HepG2 (cell line): ENCODE results near the gene DUS1L. TPM values are rescaled to one million over a fixed set of nuclear protein-coding genes. Genes with fewer than 3 reads are reported as not detected.

ENCODE experiments used
- ATAC-seq: fragments of 200-7000 bp; cut with Tn5 transposase; 3 replicates; pipeline ENCODE4 v1.9.1; 2020; ENCODE audit warnings: mild to moderate bottlenecking, moderate library complexity
- BruUV-seq: library from RNA; stranded (reverse); fragments of 400-500 nt; replicated peaks from 2 replicates; lab custom pipeline; 2021; lab: Mats Ljungman, UMichigan
- CTCF ChIA-PET: fragments of 300-600 bp; formaldehyde crosslinking; extraction: SDS; loops from one replicate; lab custom pipeline; 2021; ENCODE audit warnings: low total read pairs, inconsistent platforms, low intra/inter-chr PET ratio; lab: Yijun Ruan, JAX
- POLR2A ChIA-PET: fragments of 350-600 bp; sonication (Branson Sonifier 250); formaldehyde crosslinking; loops from one replicate; lab custom pipeline; 2020; ENCODE audit warnings: antibody characterized with exemption, inconsistent platforms; lab: Yijun Ruan, JAX
- DNase-seq: peaks from one replicate; pipeline ENCODE4 v3.0.0-alpha.2; 2015; ENCODE audit warnings: low spot score
- FAIRE-seq: peaks from 3 replicates; lab custom pipeline; 2011; peaks lifted over from hg19 to GRCh38; lab: Jason Lieb, UNC
- H2AFZ ChIP-seq: one replicate; pipeline ENCODE4 v1.6.1; 2011; ENCODE audit warnings: low read length, inconsistent platforms
- H3K27ac ChIP-seq: fragments of 300-600 bp; 3 replicates; pipeline ENCODE4 v1.8.0; 2011; ENCODE audit warnings: mixed run types, mild to moderate bottlenecking, mixed read lengths, low read length, inconsistent platforms; ENCODE audit not compliant: insufficient read depth; ENCODE audit errors: extremely low read length
- H3K27me3 ChIP-seq, 2 experiments: fragments of 200-600 bp in 1 of 2; 2 replicates in 1 of 2; 3 replicates in 1 of 2; pipeline versions ENCODE4 v1.6.0 to v1.8.0; 2011; ENCODE audit warnings: low read length in 2 of 2, mild to moderate bottlenecking in 2 of 2, moderate library complexity in 2 of 2, inconsistent platforms in 1 of 2; ENCODE audit not compliant: insufficient read depth in 2 of 2, control insufficient read depth in 1 of 2
- H3K36me3 ChIP-seq, 2 experiments: fragments of 200-600 bp in 1 of 2; replicated peaks in 1 of 2; 2 replicates in 1 of 2; 3 replicates in 1 of 2; pipeline versions ENCODE4 v1.5.1 to v1.8.0; 2011; ENCODE audit warnings: low read length in 2 of 2, inconsistent platforms in 1 of 2; ENCODE audit not compliant: insufficient read depth in 2 of 2, control insufficient read depth in 1 of 2
- H3K4me1 ChIP-seq: 2 replicates; pipeline ENCODE4 v1.5.1; 2012; ENCODE audit warnings: low read length, inconsistent platforms; ENCODE audit not compliant: insufficient read depth
- H3K4me2 ChIP-seq: 2 replicates; pipeline ENCODE4 v1.6.0; 2011; ENCODE audit warnings: low read depth, low read length, inconsistent platforms
- H3K4me3 ChIP-seq, 3 experiments: fragments of 200-600 bp in 1 of 3; sonication (generic), shearing (Covaris generic) in 1 of 3; replicated peaks in 1 of 3; 2 replicates each; pipeline ENCODE4 v1.5.1; 2011 to 2016; ENCODE audit warnings: low read length in 3 of 3, inconsistent platforms in 2 of 3, low read depth in 2 of 3, mild to moderate bottlenecking in 2 of 3, control low read depth in 1 of 3, mixed read lengths in 1 of 3; ENCODE audit not compliant: insufficient read depth in 1 of 3
- H3K79me2 ChIP-seq: one replicate; pipeline ENCODE4 v1.6.1; 2011; ENCODE audit warnings: low read length, inconsistent platforms; ENCODE audit not compliant: insufficient read depth
- H3K9ac ChIP-seq: 2 replicates; pipeline ENCODE4 v1.6.0; 2011; ENCODE audit warnings: mild to moderate bottlenecking, low read depth, low read length, inconsistent platforms; ENCODE audit not compliant: insufficient read depth
- H3K9me3 ChIP-seq: 2 replicates; pipeline ENCODE4 v1.5.1; 2012; ENCODE audit warnings: mild to moderate bottlenecking, low read length
- H4K20me1 ChIP-seq: 2 replicates; pipeline ENCODE4 v1.6.0; 2011; ENCODE audit warnings: inconsistent platforms, mild to moderate bottlenecking, low read length, moderate library complexity; ENCODE audit not compliant: insufficient read depth
- ELF1 ChIP-seq: sonication (generic); formaldehyde crosslinking; IDR thresholded peaks from 2 replicates; pipeline ENCODE4 v1.4.0; 2020; ENCODE audit warnings: missing genetic modification reagents
- HOMEZ ChIP-seq: IDR thresholded peaks from 2 replicates; pipeline ENCODE4 v1.6.1; 2016; ENCODE audit warnings: low read depth
- KDM2A ChIP-seq: sonication (generic); formaldehyde crosslinking; IDR thresholded peaks from 2 replicates; pipeline ENCODE4 v1.4.0; 2020; ENCODE audit warnings: low read depth, missing genetic modification reagents, borderline replicate concordance
- MIER3 ChIP-seq: IDR thresholded peaks from 2 replicates; pipeline ENCODE4 v1.6.1; 2016; ENCODE audit warnings: missing compliant biosample characterization, borderline replicate concordance
- MTA1 ChIP-seq: sonication (generic); formaldehyde crosslinking; IDR thresholded peaks from 2 replicates; pipeline ENCODE4 v1.4.0; 2020; ENCODE audit warnings: missing genetic modification reagents, mild to moderate bottlenecking, borderline replicate concordance
- SAP130 ChIP-seq: IDR thresholded peaks from 2 replicates; pipeline ENCODE4 v1.6.1; 2016; ENCODE audit warnings: low read depth
- SNAI1 ChIP-seq: sonication (generic); formaldehyde crosslinking; IDR thresholded peaks from 2 replicates; pipeline ENCODE4 v1.5.0; 2020; ENCODE audit warnings: mild to moderate bottlenecking, missing genetic modification reagents, borderline replicate concordance
- TAF1 ChIP-seq: sonication (generic); formaldehyde crosslinking; IDR thresholded peaks from 2 replicates; pipeline ENCODE4 v1.4.0; 2020; ENCODE audit warnings: missing genetic modification reagents
- YEATS2 ChIP-seq: sonication (generic); formaldehyde crosslinking; IDR thresholded peaks from 2 replicates; pipeline ENCODE4 v1.4.0; 2020; ENCODE audit warnings: missing genetic modification reagents, borderline replicate concordance
- ZBTB42 ChIP-seq: sonication (generic); formaldehyde crosslinking; IDR thresholded peaks from 2 replicates; pipeline ENCODE4 v1.5.0; 2020; ENCODE audit warnings: mild to moderate bottlenecking, missing genetic modification reagents
- ZBTB43 ChIP-seq: sonication (generic); formaldehyde crosslinking; conservative IDR thresholded peaks from 2 replicates; pipeline ENCODE4 v1.4.0; 2020; ENCODE audit warnings: missing genetic modification reagents
- ZNF333 ChIP-seq: sonication (generic); formaldehyde crosslinking; IDR thresholded peaks from 2 replicates; pipeline ENCODE4 v1.4.0; 2020; ENCODE audit warnings: mild to moderate bottlenecking, missing genetic modification reagents, borderline replicate concordance
- ZNF580 ChIP-seq: IDR thresholded peaks from 2 replicates; pipeline ENCODE4 v1.6.1; 2016; ENCODE audit warnings: low read depth, borderline replicate concordance
- ZNF737 ChIP-seq: sonication (generic); formaldehyde crosslinking; IDR thresholded peaks from 2 replicates; pipeline ENCODE4 v1.5.0; 2020; ENCODE audit warnings: missing genetic modification reagents, mild to moderate bottlenecking, borderline replicate concordance
- WGBS: methylation state at CpG from one replicate; pipeline ENCODE4 v1.1.6; 2017; ENCODE audit warnings: low lambda C conversion rate; 5-methylcytosine and 5-hydroxymethylcytosine counted together
- in situ Hi-C: cut with HindIII; loops from 2 replicates; pipeline ENCODE4 v1.10.0; 2017; ENCODE audit warnings: low pct_unique_long_range_greater_than_20kb; ENCODE audit not compliant: extremely low pct_ligation_motif_present
- intact Hi-C: fragments of 100-400 bp; cut with micrococcal nuclease; formaldehyde crosslinking; loops from one replicate; pipeline ENCODE4 v1.10.0; 2022; ENCODE audit not compliant: unreplicated experiment
- polyA plus RNA-seq, 8 experiments: library from polyadenylated mRNA; depleted of rRNA in 3 of 8; stranded (reverse) in 7 of 8; unstranded in 1 of 8; fragments of >200 nt; fragmentation: Illumina TruSeq in 4 of 8; extraction: Trizol in 4 of 8; gene quantifications; 2 replicates each; pipeline versions ENCODE4 v1.2.1 to v1.2.3, GENCODE V29; 2011 to 2016; ENCODE audit warnings: low read depth in 4 of 8, missing spikeins in 1 of 8, mixed read lengths in 1 of 8; ENCODE audit not compliant: insufficient read depth in 1 of 8
- total RNA-seq, 5 experiments: library from RNA; depleted of rRNA; stranded (reverse); fragments of >200 nt; fragmentation: Illumina TruSeq; extraction: Trizol; gene quantifications; 2 replicates each; pipeline ENCODE4 v1.2.3, GENCODE V29; 2016; ENCODE audit warnings: low read depth in 1 of 5
- TF ChIP-seq, protein P1 (sequence below): sonication (generic); formaldehyde crosslinking; IDR thresholded peaks from 2 replicates; pipeline ENCODE4 v1.9.0; 2022; ENCODE audit warnings: low read depth, missing genetic modification reagents

DUS1L gene
- total and polyA plus RNA-seq, 2 of the 13 experiments (the other 11 are each of a cell fraction or from before 2014, with no cell fraction given): 81.0 to 109 TPM

DNA sequence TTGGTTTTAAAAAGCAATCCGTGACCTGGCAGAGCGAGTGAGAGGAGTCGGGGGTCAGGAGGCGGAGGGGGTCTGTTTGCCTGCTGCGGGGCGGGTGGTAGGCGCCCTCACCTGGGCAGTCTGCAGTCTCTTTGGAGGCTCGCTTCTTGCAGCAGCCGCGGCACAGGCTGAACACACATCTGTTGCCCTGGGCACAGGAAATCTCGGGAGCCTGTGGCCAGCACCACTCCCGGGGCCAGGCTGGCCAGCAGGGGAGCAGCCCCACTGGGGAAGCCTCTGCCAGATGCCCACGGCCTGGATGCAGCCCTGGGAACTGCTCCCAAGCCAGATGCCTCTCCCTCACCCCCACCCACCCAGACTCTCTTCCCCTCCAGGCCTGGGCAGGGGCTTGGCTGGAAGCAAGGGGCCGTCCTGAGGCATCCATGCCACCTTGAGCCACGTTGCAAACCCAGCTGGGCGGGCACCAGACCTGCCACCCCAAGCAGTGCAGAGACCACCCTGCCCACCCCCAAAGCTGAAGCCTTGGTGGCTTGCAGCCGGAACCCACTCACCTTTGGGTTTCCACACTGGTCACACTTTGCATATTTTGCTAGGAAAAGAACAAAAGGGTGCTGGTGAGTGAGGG lies 7.3 kb downstream of the DUS1L start (continued):
- TF ChIP-seq, protein P1, sequence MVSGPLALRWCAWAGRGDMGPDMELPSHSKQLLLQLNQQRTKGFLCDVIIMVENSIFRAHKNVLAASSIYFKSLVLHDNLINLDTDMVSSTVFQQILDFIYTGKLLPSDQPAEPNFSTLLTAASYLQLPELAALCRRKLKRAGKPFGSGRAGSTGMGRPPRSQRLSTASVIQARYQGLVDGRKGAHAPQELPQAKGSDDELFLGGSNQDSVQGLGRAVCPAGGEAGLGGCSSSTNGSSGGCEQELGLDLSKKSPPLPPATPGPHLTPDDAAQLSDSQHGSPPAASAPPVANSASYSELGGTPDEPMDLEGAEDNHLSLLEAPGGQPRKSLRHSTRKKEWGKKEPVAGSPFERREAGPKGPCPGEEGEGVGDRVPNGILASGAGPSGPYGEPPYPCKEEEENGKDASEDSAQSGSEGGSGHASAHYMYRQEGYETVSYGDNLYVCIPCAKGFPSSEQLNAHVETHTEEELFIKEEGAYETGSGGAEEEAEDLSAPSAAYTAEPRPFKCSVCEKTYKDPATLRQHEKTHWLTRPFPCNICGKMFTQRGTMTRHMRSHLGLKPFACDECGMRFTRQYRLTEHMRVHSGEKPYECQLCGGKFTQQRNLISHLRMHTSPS (CRISPR knock-in tag): 0 out of 2 replicates have a peak, but pooled peaks have one; percentile 35
- TF ChIP-seq ZBTB42: 0 out of 2 replicates have a peak, but pooled peaks have one; percentile 38

DNA sequence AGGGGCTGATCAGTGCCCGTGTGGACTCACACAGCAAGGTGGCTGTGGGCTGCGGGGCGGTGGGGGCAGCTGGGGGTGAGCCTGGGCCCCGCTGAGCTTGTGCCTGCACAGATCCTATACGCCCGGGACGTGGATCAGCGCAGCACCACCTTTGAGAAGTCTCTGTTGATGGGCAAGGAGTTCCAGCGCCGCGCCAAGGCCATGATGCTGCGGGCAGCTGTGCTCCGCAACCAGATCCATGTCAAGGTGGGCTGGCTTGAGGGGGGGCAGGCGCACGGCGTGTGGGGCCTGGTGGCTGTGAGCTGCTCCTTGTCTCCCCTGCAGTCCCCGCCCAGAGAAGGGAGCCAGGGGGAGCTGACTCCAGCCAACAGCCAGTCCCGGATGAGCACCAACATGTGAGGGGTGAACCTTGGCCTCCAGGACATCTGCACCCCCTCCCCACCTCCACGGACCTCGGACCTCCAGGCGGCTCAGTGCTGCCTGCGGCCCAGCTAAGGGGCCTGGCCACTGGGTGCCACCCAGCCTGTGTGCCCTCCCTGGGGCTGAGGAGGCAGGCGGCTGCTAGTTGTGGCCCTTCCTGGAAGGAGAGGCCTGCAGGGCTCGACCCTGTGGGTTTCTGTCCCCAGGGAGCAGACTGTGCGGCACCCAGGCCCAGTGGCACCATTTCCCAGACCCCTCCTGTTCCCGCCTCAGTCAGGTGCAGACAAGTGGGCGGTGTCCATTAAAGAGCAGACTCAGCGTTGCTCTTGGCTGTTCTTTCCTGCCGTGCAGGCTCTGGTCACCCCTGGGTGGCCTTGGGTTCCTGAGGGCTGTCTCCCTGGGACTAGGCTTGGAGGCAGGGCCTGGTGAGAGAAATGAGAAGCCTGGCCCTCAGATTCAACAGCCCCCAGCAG lies 8.6 kb downstream of the DUS1L start:
- Histone ChIP-seq H3K36me3 (peaks cover 42 to 61% of the 10 kb centered on the region in 2 experiments), H3K9ac (peak overlapping the region; percentile 59), H3K4me3 (peak overlapping the region in 1 of 3 experiments; percentile 11; a peak in 1 of 6 replicates), H3K9me3 (no peaks in the 10 kb centered on the region), H4K20me1 (no peaks in the 10 kb centered on the region; the same call in 1 of the 2 replicates), H3K79me2 (peaks cover 18% of the 10 kb centered on the region), H3K27ac (peak overlapping the region; percentile 91), H2AFZ (no peak overlapping the region), H3K4me1 (peaks cover 46% of the 10 kb centered on the region), H3K4me2 (peak overlapping the region; percentile 29), H3K27me3 (no peaks in the 10 kb centered on the region; a peak in 1 of 5 replicates)
- FAIRE-seq (peak; percentile 83), ATAC-seq (peak; percentile 80), DNase-seq (peak; percentile 79)
- ChIA-PET POLR2A (interaction anchor here (0.7 to 3.1 kb wide), 15 partner anchors 8 to 260 kb away, joined by 3 to 28 read pairs (median 5); partner anchors contain the start of genes CD7, CENPX, DCXR and DUS1L), CTCF (no interaction called here)
- in situ Hi-C loops (no loop called here), intact Hi-C loops (no loop called here)
- BruUV-seq: no TSS peak
- WGBS: 56% methylated on average over 18 of the region's 29 CpGs
- TF ChIP-seq ZNF737 (CRISPR knock-in tag): no peak
- TF ChIP-seq YEATS2 (CRISPR knock-in tag): peak; percentile 44; the same call in 1 of the 2 replicates
- no peak for TF ChIP-seq MIER3
- TF ChIP-seq SAP130 (CRISPR knock-in tag): peak; percentile 83
- TF ChIP-seq HOMEZ: peak; percentile 21; the same call in 1 of the 2 replicates
- TF ChIP-seq TAF1 (CRISPR knock-in tag): peak; percentile 45; the same call in 1 of the 2 replicates
- TF ChIP-seq SNAI1 (CRISPR knock-in tag): peak; percentile 52; the same call in 1 of the 2 replicates
- peak; percentile 97 for TF ChIP-seq MTA1 (CRISPR knock-in tag)
- TF ChIP-seq ZNF580: peak; percentile 64; the same call in 1 of the 2 replicates
- TF ChIP-seq KDM2A (CRISPR knock-in tag): peak; percentile 55; the same call in 1 of the 2 replicates
- peak; percentile 25; the same call in 1 of the 2 replicates for TF ChIP-seq ZNF333 (CRISPR knock-in tag)
- TF ChIP-seq ELF1 (CRISPR knock-in tag): peak; percentile 35; the same call in 1 of the 2 replicates
- no peak for TF ChIP-seq ZBTB43 (CRISPR knock-in tag)
